ENCODE data around the gene CDH16.

GRCh38 chr16:66899945-66900710 is 18.6 kb downstream of the CDH16 start:
- TF ChIP-seq CTCF (IDR thresholded peaks at IDR 0.05) (no peak), EZH2 (IDR thresholded peaks at IDR 0.05) (no peak)
